K562 (cell line): ENCODE results near the gene ADK.

Experiments used
- ARID2 ChIP-seq: fragments of 450-650 bp; IDR thresholded peaks from 2 replicates; pipeline ENCODE4 v1.6.1; 2017; ENCODE audit warnings: antibody characterized with exemption, mild to moderate bottlenecking
- EGR1 ChIP-seq: fragments of 450-650 bp; conservative IDR thresholded peaks from 2 replicates; pipeline ENCODE4 v1.6.1; 2017; ENCODE audit warnings: mild to moderate bottlenecking
- FOXK2 ChIP-seq, 2 experiments: fragments of 450-650 bp; IDR thresholded peaks in 1 of 2; conservative IDR thresholded peaks in 1 of 2; 2 replicates each; pipeline ENCODE4 v1.6.1; 2016; ENCODE audit warnings: low read depth in 2 of 2, mild to moderate bottlenecking in 1 of 2
- JUNB ChIP-seq: fragments of 450-650 bp; formaldehyde crosslinking; conservative IDR thresholded peaks from 2 replicates; pipeline ENCODE4 v1.4.0; 2020; ENCODE audit warnings: mild to moderate bottlenecking
- KAT2B ChIP-seq: IDR thresholded peaks from one replicate; pipeline ENCODE4 v1.6.1; 2012; ENCODE audit warnings: low read depth, mild to moderate bottlenecking, control low read depth, inconsistent platforms, low read length, moderate library complexity
- KLF16 ChIP-seq: IDR thresholded peaks from 2 replicates; pipeline ENCODE4 v1.6.1; 2016; ENCODE audit warnings: antibody characterized with exemption
- POLR2A ChIP-seq: fragments of 450-650 bp; conservative IDR thresholded peaks from 2 replicates; pipeline ENCODE4 v1.6.1; 2016
- PRPF4 ChIP-seq: fragments of 200-400 bp; formaldehyde crosslinking; IDR thresholded peaks from one replicate; pipeline ENCODE4 v1.6.1; 2017; ENCODE audit warnings: low read length, low read depth, mild to moderate bottlenecking; ENCODE audit not compliant: insufficient read depth, poor library complexity, severe bottlenecking
- ZNF133 ChIP-seq: fragments of 250-450 bp; sonication (Bioruptor Pico); IDR thresholded peaks from 2 replicates; pipeline ENCODE4 v1.4.0; 2020; ENCODE audit warnings: mild to moderate bottlenecking
- ZNF384 ChIP-seq: IDR thresholded peaks from 2 replicates; pipeline ENCODE4 v1.6.1; 2012; ENCODE audit warnings: low read depth, low read length, improper control_type of control experiment
- TF ChIP-seq, protein P1 (sequence below): fragments of 250-450 bp; sonication (Bioruptor Pico); IDR thresholded peaks from 2 replicates; pipeline ENCODE4 v1.4.0; 2020
- TF ChIP-seq, protein P2 (sequence below): sonication (generic); formaldehyde crosslinking; IDR thresholded peaks from 2 replicates; pipeline ENCODE4 v1.8.0; 2022; ENCODE audit warnings: mild to moderate bottlenecking, low read depth, missing genetic modification reagents
- TF ChIP-seq, protein P3 (sequence below), 3 experiments: IDR thresholded peaks in 2 of 3; conservative IDR thresholded peaks in 1 of 3; 2 replicates each; pipeline ENCODE4 v1.5.1; 2011 to 2012; ENCODE audit warnings: low read length in 3 of 3, mild to moderate bottlenecking in 3 of 3, control low read depth in 2 of 3, improper control_type of control experiment in 1 of 3, inconsistent platforms in 1 of 3, low read depth in 1 of 3, mixed read lengths in 1 of 3, moderate library complexity in 1 of 3; ENCODE audit not compliant: insufficient read depth in 2 of 3
- TF ChIP-seq, protein P4 (sequence below): sonication (generic); formaldehyde crosslinking; IDR thresholded peaks from 2 replicates; pipeline ENCODE4 v1.8.1; 2023; ENCODE audit warnings: mild to moderate bottlenecking, missing genetic modification reagents

DNA sequence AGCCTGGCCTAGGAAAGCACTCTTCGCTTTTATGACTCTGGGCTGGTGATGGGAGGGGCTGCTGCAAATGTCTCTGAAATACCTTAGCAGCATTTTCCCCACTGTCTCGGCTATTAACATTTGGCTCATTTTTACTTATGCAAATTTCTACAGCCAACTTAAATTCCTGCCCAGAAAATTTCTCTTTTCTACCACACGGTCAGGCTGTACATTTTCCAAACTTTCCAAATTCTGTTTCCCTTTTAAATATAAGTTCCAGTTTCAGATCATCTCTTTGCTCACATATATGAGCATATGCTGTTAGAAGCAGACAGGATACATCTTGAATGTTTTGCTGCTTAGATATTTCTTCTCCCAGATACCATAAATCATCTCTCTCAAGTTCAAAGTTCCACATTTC is 332.3 kb downstream of the ADK start:
- TF ChIP-seq, protein P1, sequence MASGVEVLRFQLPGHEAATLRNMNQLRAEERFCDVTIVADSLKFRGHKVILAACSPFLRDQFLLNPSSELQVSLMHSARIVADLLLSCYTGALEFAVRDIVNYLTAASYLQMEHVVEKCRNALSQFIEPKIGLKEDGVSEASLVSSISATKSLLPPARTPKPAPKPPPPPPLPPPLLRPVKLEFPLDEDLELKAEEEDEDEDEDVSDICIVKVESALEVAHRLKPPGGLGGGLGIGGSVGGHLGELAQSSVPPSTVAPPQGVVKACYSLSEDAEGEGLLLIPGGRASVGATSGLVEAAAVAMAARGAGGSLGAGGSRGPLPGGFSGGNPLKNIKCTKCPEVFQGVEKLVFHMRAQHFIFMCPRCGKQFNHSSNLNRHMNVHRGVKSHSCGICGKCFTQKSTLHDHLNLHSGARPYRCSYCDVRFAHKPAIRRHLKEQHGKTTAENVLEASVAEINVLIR (CRISPR knock-in tag) = no peak
- TF ChIP-seq ARID2 = no peak
- TF ChIP-seq ZNF133 (CRISPR knock-in tag) = no peak
- TF ChIP-seq, protein P2, sequence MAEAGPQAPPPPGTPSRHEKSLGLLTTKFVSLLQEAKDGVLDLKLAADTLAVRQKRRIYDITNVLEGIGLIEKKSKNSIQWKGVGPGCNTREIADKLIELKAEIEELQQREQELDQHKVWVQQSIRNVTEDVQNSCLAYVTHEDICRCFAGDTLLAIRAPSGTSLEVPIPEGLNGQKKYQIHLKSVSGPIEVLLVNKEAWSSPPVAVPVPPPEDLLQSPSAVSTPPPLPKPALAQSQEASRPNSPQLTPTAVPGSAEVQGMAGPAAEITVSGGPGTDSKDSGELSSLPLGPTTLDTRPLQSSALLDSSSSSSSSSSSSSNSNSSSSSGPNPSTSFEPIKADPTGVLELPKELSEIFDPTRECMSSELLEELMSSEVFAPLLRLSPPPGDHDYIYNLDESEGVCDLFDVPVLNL (CRISPR knock-in tag) = no peak
- no peak for TF ChIP-seq PRPF4
- no peak for TF ChIP-seq ZNF384
- TF ChIP-seq JUNB = no peak
- TF ChIP-seq, protein P3, sequence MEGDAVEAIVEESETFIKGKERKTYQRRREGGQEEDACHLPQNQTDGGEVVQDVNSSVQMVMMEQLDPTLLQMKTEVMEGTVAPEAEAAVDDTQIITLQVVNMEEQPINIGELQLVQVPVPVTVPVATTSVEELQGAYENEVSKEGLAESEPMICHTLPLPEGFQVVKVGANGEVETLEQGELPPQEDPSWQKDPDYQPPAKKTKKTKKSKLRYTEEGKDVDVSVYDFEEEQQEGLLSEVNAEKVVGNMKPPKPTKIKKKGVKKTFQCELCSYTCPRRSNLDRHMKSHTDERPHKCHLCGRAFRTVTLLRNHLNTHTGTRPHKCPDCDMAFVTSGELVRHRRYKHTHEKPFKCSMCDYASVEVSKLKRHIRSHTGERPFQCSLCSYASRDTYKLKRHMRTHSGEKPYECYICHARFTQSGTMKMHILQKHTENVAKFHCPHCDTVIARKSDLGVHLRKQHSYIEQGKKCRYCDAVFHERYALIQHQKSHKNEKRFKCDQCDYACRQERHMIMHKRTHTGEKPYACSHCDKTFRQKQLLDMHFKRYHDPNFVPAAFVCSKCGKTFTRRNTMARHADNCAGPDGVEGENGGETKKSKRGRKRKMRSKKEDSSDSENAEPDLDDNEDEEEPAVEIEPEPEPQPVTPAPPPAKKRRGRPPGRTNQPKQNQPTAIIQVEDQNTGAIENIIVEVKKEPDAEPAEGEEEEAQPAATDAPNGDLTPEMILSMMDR (IDR thresholded peaks at IDR 0.05 in 2 of 3, conservative IDR thresholded peaks at IDR 0.05 in 1 of 3; ENCODE audit: insufficient read depth in 2 of 3, low read depth in 1 of 3, low read length in 3 of 3) = no peak
- no peak for TF ChIP-seq POLR2A
- TF ChIP-seq FOXK2 (conservative IDR thresholded peaks at IDR 0.05 in 1 of 2, IDR thresholded peaks at IDR 0.05 in 1 of 2; ENCODE audit: low read depth in 2 of 2) = no peak
- TF ChIP-seq, protein P4, sequence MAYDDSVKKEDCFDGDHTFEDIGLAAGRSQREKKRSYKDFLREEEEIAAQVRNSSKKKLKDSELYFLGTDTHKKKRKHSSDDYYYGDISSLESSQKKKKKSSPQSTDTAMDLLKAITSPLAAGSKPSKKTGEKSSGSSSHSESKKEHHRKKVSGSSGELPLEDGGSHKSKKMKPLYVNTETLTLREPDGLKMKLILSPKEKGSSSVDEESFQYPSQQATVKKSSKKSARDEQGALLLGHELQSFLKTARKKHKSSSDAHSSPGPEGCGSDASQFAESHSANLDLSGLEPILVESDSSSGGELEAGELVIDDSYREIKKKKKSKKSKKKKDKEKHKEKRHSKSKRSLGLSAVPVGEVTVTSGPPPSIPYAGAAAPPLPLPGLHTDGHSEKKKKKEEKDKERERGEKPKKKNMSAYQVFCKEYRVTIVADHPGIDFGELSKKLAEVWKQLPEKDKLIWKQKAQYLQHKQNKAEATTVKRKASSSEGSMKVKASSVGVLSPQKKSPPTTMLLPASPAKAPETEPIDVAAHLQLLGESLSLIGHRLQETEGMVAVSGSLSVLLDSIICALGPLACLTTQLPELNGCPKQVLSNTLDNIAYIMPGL (CRISPR knock-in tag) = no peak
- TF ChIP-seq KLF16 = no peak
- no peak for TF ChIP-seq KAT2B
- no peak for TF ChIP-seq EGR1
